Posterior cingulate gyrus (tissue), 11 donors: ENCODE data around the gene TTC39A.
"Not testable (repeated sequence)": the region's sequence is repeated elsewhere in the genome, so short reads cannot be mapped to it uniquely, and the experiment has no call there.

Source experiments
- DNase-seq, 10 donors: peaks; one replicate each; pipeline versions ENCODE4 v3.0.0 to v3.0.0-alpha.2; 2020 to 2021; ENCODE audit warnings: mixed read lengths in 3 of 10
- intact Hi-C: fragments of 100-400 bp; cut with DNase I; formaldehyde crosslinking; loops from one replicate; pipeline ENCODE4 v1.15.1; 2023

The TTC39A gene

GRCh38 chr1:51281807-51282206, 48.6 kb downstream of the TTC39A start:
- DNase-seq = no peak
- intact Hi-C loops = no loop called here

- intact Hi-C loops = no loop called here
Measured at GRCh38 chr1:51280321-51280978, 49.9 kb downstream of the TTC39A start.

DNA sequence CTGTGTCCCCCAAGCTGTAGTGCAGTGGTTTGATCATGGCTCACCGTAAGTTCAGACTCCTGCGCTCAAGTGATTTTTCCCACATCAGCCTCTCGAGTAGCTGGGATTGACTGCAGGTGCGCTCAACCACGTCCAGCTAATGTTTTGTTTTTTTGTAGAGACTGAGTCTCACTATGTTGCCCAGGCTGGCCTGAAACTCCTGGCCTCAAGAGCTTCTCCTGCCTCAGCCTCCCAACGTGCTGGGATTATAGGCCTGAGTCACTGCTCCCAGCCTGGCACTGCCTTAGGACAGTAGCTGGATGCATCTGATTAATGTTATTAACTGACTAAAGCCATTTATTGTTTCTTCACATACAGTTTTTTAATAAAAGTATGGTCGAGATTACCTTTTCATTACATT, 54.1 kb downstream of the TTC39A start:
- DNase-seq = no peak
- intact Hi-C loops = no loop called here

More at GRCh38 chr1:51280321-51280978, 49.9 kb downstream of the TTC39A start:
- DNase-seq = no peak

GRCh38 chr1:51274676-51275075, 55.7 kb downstream of the TTC39A start:
- DNase-seq = no peak
- intact Hi-C loops = no loop called here

DNA sequence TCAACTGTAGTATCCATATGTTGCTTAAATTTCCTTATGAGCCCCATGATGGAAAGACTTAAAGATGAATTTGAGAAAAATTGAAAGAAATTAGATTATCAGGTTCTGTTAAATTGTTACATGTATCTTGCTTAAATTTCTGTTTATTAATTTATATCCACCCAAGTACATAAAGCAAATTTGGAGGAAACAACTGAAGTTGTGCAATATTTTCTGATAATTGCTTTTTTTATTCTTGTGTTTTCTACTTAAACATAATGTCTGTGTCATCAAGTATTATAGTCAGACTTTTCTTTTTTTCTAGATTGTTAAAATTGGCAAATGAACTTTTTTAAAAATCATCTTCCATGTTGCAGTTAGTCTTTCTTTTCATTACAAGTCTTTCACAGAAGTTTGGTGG, 57.4 kb downstream of the TTC39A start:
- DNase-seq = no peak
- intact Hi-C loops = no loop called here

DNA sequence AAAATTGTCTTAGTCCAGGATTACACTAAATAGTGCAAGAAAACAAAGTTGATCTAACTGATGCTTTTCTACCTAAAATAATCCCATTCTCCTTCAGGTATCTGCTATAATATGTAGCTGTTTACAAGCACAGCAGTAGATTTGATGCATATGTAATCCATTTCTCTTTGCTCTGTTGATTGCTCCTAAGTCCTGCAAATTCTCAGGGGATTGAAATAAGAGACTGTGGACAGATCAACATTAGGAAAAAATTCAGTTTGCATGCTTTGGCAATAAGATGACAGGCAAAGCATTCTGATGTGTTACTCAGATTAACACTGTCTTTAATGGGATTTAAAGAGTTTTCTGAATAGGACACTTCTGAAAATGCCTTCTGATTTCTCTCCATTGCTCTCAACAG, 59.6 kb downstream of the TTC39A start:
- DNase-seq = no peak
- intact Hi-C loops = no loop called here

DNA sequence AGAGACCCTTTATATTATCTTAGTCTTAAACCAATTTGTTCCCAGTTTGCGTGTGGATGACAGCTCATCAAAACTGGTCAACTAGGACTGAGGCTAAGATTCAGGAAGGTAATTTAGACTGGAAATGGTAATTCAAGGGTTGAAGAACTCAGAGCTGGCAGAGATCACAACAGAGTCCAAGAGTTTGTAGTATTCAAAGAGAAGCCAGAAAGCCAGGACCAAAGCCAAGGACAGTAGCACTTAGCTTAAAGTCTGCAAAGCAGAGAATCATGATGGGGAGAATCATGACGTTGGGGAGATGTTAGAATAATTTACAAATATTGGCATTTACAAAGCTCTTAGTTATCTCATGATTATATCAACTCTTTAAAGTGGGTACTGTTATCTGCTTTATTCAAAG, 61.7 kb downstream of the TTC39A start:
- no peak for DNase-seq
- intact Hi-C loops = no loop called here

DNA sequence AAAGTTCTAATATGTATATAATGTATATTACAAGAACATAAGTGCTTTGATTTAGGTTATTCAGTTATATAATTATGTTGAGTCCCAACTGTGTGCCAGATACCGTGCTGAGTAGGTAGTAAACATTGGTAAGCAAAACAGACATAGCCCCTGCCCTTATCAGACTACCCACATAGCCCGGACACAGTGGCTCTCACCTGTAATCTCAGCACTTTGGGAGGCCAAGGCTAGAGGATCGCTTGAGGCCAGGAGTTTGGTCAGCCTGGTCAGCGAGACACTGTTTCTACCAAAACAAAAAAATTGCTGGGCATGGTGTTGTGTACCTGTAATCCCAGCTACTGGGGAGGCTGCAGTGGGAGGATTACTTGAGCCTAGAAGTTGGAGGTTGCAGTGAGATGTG, 63.6 kb downstream of the TTC39A start:
- no peak for DNase-seq
- intact Hi-C loops = no loop called here

DNA sequence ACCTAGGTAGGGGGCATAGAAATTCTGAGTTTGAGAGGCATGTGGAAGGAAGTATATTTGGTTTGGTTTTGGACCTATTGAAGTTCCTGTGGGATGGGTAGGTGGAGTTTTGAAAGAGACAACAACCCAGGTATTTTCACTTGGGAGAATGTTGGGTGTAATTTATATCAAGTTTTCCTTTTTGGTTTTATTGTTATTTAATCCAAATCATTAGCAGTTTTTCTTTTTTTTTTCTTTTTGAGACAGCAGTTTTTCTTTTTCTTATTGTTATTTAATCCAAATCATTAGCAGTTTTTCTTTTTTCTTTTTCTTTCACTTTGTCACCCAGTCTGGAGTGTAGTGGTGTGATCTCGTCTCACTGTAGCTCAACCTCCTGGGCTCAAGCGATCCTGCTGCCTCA, 64.2 kb downstream of the TTC39A start:
- DNase-seq = no peak
- intact Hi-C loops = no loop called here

DNA sequence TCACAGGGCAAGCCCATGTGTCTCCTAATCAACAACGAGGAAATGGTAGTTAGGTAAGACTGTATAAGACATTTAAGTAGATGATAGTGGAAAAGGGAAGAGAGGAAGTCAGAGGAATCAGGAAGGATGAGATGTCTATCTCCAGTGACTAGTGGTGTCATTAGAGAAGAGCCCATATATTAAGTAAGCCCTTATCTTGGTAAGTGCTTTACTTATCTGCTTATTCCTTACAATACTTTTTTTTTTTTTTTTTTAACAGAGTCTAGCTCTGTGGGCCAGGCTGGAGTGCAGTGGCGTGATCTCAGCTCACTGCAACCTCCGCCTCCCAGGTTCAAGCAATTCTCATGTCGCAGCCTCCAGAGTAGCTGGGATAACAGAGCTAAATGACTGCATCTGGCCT, 64.7 kb downstream of the TTC39A start:
- intact Hi-C loops = no loop called here

GRCh38 chr1:51264451-51264850, 65.9 kb downstream of the TTC39A start:
- intact Hi-C loops = no loop called here
- DNase-seq = no peak

More for the DNA sequence above, 64.7 kb downstream of the TTC39A start:
- no peak for DNase-seq

DNA sequence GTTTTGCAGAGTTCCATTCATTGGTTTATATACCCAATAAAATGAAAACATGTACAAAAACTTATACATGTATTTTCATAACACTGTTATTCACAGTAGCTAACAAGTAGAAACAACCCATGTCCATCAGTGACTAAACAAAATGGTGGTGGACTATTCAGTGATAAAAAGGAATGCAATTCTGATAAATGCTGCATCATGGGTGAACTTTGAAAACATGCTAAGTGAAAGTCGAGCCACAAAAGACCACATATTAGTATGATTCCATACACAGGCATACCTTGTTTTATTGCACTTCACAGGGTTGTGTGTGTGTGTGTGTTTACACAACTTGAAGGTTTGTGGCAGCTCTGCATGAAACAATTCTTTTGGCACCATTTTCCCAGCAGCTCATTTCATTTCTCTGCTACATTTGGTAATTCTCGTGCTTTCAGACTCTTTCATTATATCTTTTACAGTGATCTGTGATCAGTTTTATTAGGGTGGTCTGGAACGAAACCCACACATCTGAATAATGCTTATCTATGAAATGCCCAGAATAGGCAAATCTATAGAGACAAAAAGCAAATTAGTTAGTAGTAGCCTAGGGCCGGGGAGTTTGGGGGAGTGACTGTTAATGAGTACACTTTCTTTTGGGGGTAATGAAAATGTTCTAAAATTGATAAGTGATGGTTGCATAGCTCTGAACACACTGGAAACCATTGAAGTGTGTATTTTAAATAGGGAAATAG, 67.0 kb downstream of the TTC39A start:
- intact Hi-C loops = no loop called here
- DNase-seq = no peak

DNA sequence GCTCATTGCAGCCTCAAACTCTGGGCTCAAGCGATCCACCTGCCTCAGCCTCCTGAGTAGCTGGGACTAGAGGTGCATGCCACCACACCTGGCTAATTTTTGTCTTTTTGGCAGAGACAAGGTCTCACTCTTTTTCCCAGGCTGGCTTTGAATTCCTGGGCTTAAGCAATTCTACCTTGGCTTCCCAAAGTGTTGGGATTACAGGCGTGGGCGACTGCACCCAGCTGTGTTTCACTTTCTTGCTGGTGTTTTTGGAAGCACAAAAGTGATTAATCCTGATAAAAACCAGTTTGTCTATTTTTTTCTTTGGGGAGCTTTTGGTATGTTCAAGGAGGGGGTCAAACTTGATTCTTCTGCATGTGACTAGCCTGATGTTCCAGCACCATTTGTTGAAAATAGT, 75.0 kb downstream of the TTC39A start:
- peak in 2 of 10 donors; percentile 23 to 72 for DNase-seq
- intact Hi-C loops = no loop called here

GRCh38 chr1:51253691-51254090, 76.7 kb downstream of the TTC39A start:
- peak in 1 of 10 donors; percentile 83 for DNase-seq

GRCh38 chr1:51252366-51252765, 78.0 kb downstream of the TTC39A start:
- no peak for DNase-seq
- intact Hi-C loops = no loop called here

More at GRCh38 chr1:51253691-51254090, 76.7 kb downstream of the TTC39A start:
- intact Hi-C loops = no loop called here

- peak in 1 of 10 donors; percentile 83 for DNase-seq
- intact Hi-C loops = not testable (repeated sequence)
Measured at GRCh38 chr1:51251165-51251564, 79.2 kb downstream of the TTC39A start.

- DNase-seq = peak in 1 of 10 donors; percentile 81
- intact Hi-C loops = not testable (repeated sequence)
Measured at GRCh38 chr1:51250729-51251128, 79.6 kb downstream of the TTC39A start.

GRCh38 chr1:51249445-51249844, 80.9 kb downstream of the TTC39A start:
- intact Hi-C loops = no loop called here

DNA sequence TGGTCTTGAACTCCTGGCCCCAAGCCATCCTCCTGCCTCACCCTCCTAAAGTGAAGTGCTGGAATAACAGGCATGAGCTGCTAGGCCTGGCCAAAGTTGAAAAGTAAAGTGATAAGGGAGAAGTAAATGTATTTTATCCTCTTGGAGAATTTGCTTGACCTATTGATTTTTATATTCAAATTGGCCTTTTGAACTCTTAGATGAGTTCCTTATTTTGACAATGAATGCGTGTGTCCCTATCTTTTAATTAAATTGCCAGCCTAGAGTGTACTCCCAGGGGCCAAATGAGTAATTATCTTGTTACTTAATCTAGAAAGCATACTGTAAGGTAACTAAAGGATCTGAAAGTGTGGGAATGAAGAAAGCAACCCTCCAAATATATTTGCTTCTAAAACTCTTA, 82.9 kb downstream of the TTC39A start:
- no peak for DNase-seq
- intact Hi-C loops = no loop called here

More at GRCh38 chr1:51249445-51249844, 80.9 kb downstream of the TTC39A start:
- DNase-seq = no peak

GRCh38 chr1:51247022-51247421, 83.3 kb downstream of the TTC39A start:
- DNase-seq = no peak
- intact Hi-C loops = no loop called here

DNA sequence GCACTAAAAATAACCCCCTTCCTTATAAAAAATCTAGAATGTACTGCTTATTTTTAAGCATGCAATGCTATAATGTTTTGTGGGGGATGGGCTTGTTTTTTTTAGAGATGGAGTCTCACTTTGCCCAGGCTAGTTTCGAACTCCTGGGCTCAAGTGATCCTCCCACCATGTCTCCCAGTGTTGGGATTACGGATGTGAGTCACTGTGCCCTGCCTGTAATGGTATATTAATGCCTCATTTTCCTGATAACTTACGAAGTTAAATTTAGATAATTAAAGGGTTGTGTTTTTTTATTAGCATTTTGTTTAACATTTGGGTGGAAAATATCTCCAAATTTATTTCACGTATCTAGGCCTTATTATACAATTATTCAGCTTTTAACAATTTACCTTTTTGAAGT, 87.8 kb downstream of the TTC39A start:
- no peak for DNase-seq

DNA sequence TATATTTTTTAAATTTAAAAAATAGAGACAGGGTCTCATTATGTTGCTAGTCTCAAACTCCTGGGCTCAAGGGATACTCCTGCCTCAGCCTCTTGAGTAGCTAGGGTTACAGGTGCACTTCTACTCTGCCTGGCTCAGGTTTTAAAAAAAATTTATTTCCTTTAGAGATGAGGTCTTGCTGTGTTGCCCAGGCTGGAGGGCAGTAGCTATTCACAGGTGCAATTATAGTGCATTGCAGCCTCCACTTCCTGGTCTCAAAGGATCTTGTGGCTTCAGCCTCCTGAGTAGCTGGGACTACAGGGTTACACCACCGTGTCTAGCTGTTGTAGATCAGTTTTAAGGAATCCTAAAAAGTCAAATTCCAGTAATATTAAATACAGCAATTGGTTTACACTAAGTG, 89.2 kb downstream of the TTC39A start:
- DNase-seq = no peak
- intact Hi-C loops = loop anchor here (5.0 kb wide), 1 partner anchor 274 kb away; no protein-coding TSS in a partner anchor

More for the DNA sequence above, 87.8 kb downstream of the TTC39A start:
- intact Hi-C loops = loop anchor here (5.0 kb wide), 1 partner anchor 275 kb away; no protein-coding TSS in a partner anchor
